GM23338 (cell line): ENCODE data around the gene IGF2BP2. TPM values are rescaled to one million over a fixed set of nuclear protein-coding genes. Genes with fewer than 3 reads are reported as not detected.

Experiments
- ATAC-seq: fragments of 200-7000 bp; cut with Tn5 transposase; 3 replicates; pipeline ENCODE4 v1.9.1; 2020
- DNase-seq: peaks from one replicate; pipeline ENCODE4 v3.0.0-alpha.2; 2015; ENCODE audit warnings: low spot score
- H2AFZ ChIP-seq: fragments of 200-600 bp; sonication (generic); 2 replicates; pipeline ENCODE4 v1.8.0; 2016; ENCODE audit warnings: antibody characterized with exemption, mild to moderate bottlenecking, moderate library complexity
- H3F3A ChIP-seq: fragments of 200-600 bp; sonication (generic); replicated peaks from 2 replicates; pipeline ENCODE4 v1.8.0; 2017; ENCODE audit warnings: antibody characterized with exemption, mixed run types, low read depth
- H3K27ac ChIP-seq: fragments of 200-600 bp; sonication (generic); 2 replicates; pipeline ENCODE4 v1.6.1; 2016; ENCODE audit warnings: low read depth
- H3K27me3 ChIP-seq: fragments of 200-600 bp; sonication (generic); 2 replicates; pipeline ENCODE4 v1.8.0; 2016; ENCODE audit warnings: mild to moderate bottlenecking, mixed run types, moderate library complexity; ENCODE audit not compliant: insufficient read depth
- H3K36me3 ChIP-seq: fragments of 200-600 bp; sonication (generic); 2 replicates; pipeline ENCODE4 v1.8.0; 2016; ENCODE audit warnings: mild to moderate bottlenecking; ENCODE audit not compliant: insufficient read depth
- H3K4me1 ChIP-seq: fragments of 200-600 bp; sonication (generic); 2 replicates; pipeline ENCODE4 v1.8.0; 2016; ENCODE audit warnings: mild to moderate bottlenecking, moderate library complexity; ENCODE audit not compliant: insufficient read depth
- H3K4me2 ChIP-seq: fragments of 200-600 bp; sonication (generic); 2 replicates; pipeline ENCODE4 v1.7.1; 2017; ENCODE audit warnings: mixed run types
- H3K4me3 ChIP-seq: fragments of 200-600 bp; sonication (generic); 2 replicates; pipeline ENCODE4 v1.6.1; 2016; ENCODE audit warnings: mixed run types
- H3K79me2 ChIP-seq: fragments of 200-600 bp; sonication (generic); replicated peaks from 2 replicates; pipeline ENCODE4 v1.8.0; 2017; ENCODE audit warnings: mild to moderate bottlenecking; ENCODE audit not compliant: insufficient read depth
- H3K9me2 ChIP-seq: fragments of 200-600 bp; sonication (generic); 2 replicates; pipeline ENCODE4 v1.8.0; 2017; ENCODE audit not compliant: insufficient read depth
- H4K20me1 ChIP-seq: fragments of 200-600 bp; sonication (generic); replicated peaks from 2 replicates; pipeline ENCODE4 v1.8.0; 2017; ENCODE audit warnings: mild to moderate bottlenecking; ENCODE audit not compliant: insufficient read depth
- H3K27ac Mint-ChIP-seq: 2 replicates; pipeline ENCODE4 v1.8.0; 2020; ENCODE audit warnings: inconsistent platforms, mild to moderate bottlenecking, moderate library complexity, mixed read lengths
- H3K27me3 Mint-ChIP-seq: 3 replicates; pipeline ENCODE4 v1.8.0; 2022; ENCODE audit warnings: low read depth, mild to moderate bottlenecking, moderate library complexity, mixed read lengths, inconsistent platforms; ENCODE audit not compliant: insufficient read depth, poor library complexity
- H3K36me3 Mint-ChIP-seq: 3 replicates; pipeline ENCODE4 v1.8.0; 2021; ENCODE audit warnings: low read depth, mild to moderate bottlenecking, inconsistent platforms, moderate library complexity, mixed read lengths
- H3K4me1 Mint-ChIP-seq: 3 replicates; pipeline ENCODE4 v1.8.0; 2020; ENCODE audit warnings: mild to moderate bottlenecking, inconsistent platforms, mixed read lengths
- H3K4me3 Mint-ChIP-seq: 3 replicates; pipeline ENCODE4 v1.8.0; 2021; ENCODE audit warnings: moderate library complexity, mild to moderate bottlenecking, inconsistent platforms, mixed read lengths
- H3K9me3 Mint-ChIP-seq: 3 replicates; pipeline ENCODE4 v1.8.0; 2020; ENCODE audit warnings: moderate library complexity, mild to moderate bottlenecking, inconsistent platforms, mixed read lengths
- CREB1 ChIP-seq: fragments of 250-450 bp; sonication (Bioruptor Pico); IDR thresholded peaks from 2 replicates; pipeline ENCODE4 v1.5.0; 2020; ENCODE audit warnings: low read depth, mild to moderate bottlenecking, moderate library complexity
- NANOG ChIP-seq: IDR thresholded peaks from 2 replicates; pipeline ENCODE4 v1.6.1; 2016; ENCODE audit warnings: antibody characterized with exemption, borderline replicate concordance
- POLR2AphosphoS5 ChIP-seq: IDR thresholded peaks from 2 replicates; pipeline ENCODE4 v1.6.1; 2016; ENCODE audit warnings: antibody characterized with exemption, low read depth
- ZNF114 ChIP-seq: fragments of 250-450 bp; sonication (Bioruptor Pico); IDR thresholded peaks from 2 replicates; pipeline ENCODE4 v1.5.0; 2020; ENCODE audit warnings: mild to moderate bottlenecking, moderate library complexity
- ZNF331 ChIP-seq: fragments of 250-450 bp; sonication (Bioruptor Pico); IDR thresholded peaks from 2 replicates; pipeline ENCODE4 v1.5.0; 2020; ENCODE audit warnings: low read depth, mild to moderate bottlenecking, moderate library complexity
- polyA plus RNA-seq: library from polyadenylated mRNA; unstranded; fragments of >200 nt; fragmentation: Nextera tagmentation; extraction: Ambion mirVana; gene quantifications from 2 replicates; pipeline ENCODE4 v1.2.1, GENCODE V29; 2016
- total RNA-seq: library from RNA; depleted of rRNA; stranded (reverse); fragments of >200 nt; shearing (Covaris generic); gene quantifications from 2 replicates; pipeline ENCODE4 v1.2.3, GENCODE V29; 2014
- TF ChIP-seq, protein P1 (sequence below): IDR thresholded peaks from one replicate; pipeline ENCODE4 v1.6.1; 2018; ENCODE audit warnings: antibody characterized with exemption; ENCODE audit not compliant: unreplicated experiment
- TF ChIP-seq, protein P2 (sequence below): fragments of 250-450 bp; sonication (Bioruptor Pico); IDR thresholded peaks from 2 replicates; pipeline ENCODE4 v1.5.0; 2020; ENCODE audit warnings: mild to moderate bottlenecking, moderate library complexity
- TF ChIP-seq, protein P3 (sequence below): IDR thresholded peaks from 2 replicates; pipeline ENCODE4 v1.6.1; 2016; ENCODE audit warnings: antibody characterized with exemption

IGF2BP2 gene
- total and polyA plus RNA-seq, 2 experiments from 2014 or later = 82.9 to 84.5 TPM

DNA sequence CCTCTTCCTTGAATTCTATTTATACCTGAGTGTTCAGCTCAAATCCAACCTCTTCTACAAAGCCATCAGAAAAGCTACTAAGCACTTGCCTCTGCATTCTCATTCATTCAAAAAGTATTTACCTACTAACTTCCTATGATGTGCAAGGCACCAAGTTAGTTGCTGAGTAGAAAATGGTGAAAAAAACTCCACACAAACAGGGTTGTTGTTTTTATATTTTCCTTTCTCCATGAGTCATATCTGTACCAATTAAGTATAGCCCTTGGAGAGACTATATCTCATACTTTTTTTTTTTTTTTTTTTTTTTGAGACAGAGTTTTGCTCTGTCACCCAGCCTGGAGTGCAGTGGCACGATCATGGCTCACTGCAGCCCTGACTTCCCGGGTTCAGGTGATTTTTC lies 67.7 kb downstream of the IGF2BP2 start:
- Histone ChIP-seq H3K36me3 (peaks cover 3% of the 10 kb centered on the region; the same call in 1 of the 2 replicates), H3K4me3 (no peak overlapping the region), H3K9me2 (peaks cover 6% of the 10 kb centered on the region; the same call in 1 of the 2 replicates), H3K27ac (no peak overlapping the region), H3K27me3 (no peaks in the 10 kb centered on the region), H3K79me2 (peaks cover 98% of the 10 kb centered on the region), H2AFZ (no peak overlapping the region), H4K20me1 (peaks cover 24% of the 10 kb centered on the region), H3K4me2 (0 out of 2 replicates have a peak overlapping the region, but pooled peaks have one; percentile 23), H3F3A (peaks cover 5% of the 10 kb centered on the region; the same call in 1 of the 2 replicates), H3K4me1 (peaks cover 75% of the 10 kb centered on the region)
- peaks cover 58% of the 10 kb centered on the region for H3K36me3 Mint-ChIP-seq
- H3K27ac Mint-ChIP-seq = no peak overlapping the region
- TF ChIP-seq, protein P1, sequence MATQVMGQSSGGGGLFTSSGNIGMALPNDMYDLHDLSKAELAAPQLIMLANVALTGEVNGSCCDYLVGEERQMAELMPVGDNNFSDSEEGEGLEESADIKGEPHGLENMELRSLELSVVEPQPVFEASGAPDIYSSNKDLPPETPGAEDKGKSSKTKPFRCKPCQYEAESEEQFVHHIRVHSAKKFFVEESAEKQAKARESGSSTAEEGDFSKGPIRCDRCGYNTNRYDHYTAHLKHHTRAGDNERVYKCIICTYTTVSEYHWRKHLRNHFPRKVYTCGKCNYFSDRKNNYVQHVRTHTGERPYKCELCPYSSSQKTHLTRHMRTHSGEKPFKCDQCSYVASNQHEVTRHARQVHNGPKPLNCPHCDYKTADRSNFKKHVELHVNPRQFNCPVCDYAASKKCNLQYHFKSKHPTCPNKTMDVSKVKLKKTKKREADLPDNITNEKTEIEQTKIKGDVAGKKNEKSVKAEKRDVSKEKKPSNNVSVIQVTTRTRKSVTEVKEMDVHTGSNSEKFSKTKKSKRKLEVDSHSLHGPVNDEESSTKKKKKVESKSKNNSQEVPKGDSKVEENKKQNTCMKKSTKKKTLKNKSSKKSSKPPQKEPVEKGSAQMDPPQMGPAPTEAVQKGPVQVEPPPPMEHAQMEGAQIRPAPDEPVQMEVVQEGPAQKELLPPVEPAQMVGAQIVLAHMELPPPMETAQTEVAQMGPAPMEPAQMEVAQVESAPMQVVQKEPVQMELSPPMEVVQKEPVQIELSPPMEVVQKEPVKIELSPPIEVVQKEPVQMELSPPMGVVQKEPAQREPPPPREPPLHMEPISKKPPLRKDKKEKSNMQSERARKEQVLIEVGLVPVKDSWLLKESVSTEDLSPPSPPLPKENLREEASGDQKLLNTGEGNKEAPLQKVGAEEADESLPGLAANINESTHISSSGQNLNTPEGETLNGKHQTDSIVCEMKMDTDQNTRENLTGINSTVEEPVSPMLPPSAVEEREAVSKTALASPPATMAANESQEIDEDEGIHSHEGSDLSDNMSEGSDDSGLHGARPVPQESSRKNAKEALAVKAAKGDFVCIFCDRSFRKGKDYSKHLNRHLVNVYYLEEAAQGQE = no peak
- TF ChIP-seq POLR2AphosphoS5 = no peak
- TF ChIP-seq ZNF114 = no peak
- no peak for TF ChIP-seq CREB1 (CRISPR knock-in tag)
- TF ChIP-seq, protein P2, sequence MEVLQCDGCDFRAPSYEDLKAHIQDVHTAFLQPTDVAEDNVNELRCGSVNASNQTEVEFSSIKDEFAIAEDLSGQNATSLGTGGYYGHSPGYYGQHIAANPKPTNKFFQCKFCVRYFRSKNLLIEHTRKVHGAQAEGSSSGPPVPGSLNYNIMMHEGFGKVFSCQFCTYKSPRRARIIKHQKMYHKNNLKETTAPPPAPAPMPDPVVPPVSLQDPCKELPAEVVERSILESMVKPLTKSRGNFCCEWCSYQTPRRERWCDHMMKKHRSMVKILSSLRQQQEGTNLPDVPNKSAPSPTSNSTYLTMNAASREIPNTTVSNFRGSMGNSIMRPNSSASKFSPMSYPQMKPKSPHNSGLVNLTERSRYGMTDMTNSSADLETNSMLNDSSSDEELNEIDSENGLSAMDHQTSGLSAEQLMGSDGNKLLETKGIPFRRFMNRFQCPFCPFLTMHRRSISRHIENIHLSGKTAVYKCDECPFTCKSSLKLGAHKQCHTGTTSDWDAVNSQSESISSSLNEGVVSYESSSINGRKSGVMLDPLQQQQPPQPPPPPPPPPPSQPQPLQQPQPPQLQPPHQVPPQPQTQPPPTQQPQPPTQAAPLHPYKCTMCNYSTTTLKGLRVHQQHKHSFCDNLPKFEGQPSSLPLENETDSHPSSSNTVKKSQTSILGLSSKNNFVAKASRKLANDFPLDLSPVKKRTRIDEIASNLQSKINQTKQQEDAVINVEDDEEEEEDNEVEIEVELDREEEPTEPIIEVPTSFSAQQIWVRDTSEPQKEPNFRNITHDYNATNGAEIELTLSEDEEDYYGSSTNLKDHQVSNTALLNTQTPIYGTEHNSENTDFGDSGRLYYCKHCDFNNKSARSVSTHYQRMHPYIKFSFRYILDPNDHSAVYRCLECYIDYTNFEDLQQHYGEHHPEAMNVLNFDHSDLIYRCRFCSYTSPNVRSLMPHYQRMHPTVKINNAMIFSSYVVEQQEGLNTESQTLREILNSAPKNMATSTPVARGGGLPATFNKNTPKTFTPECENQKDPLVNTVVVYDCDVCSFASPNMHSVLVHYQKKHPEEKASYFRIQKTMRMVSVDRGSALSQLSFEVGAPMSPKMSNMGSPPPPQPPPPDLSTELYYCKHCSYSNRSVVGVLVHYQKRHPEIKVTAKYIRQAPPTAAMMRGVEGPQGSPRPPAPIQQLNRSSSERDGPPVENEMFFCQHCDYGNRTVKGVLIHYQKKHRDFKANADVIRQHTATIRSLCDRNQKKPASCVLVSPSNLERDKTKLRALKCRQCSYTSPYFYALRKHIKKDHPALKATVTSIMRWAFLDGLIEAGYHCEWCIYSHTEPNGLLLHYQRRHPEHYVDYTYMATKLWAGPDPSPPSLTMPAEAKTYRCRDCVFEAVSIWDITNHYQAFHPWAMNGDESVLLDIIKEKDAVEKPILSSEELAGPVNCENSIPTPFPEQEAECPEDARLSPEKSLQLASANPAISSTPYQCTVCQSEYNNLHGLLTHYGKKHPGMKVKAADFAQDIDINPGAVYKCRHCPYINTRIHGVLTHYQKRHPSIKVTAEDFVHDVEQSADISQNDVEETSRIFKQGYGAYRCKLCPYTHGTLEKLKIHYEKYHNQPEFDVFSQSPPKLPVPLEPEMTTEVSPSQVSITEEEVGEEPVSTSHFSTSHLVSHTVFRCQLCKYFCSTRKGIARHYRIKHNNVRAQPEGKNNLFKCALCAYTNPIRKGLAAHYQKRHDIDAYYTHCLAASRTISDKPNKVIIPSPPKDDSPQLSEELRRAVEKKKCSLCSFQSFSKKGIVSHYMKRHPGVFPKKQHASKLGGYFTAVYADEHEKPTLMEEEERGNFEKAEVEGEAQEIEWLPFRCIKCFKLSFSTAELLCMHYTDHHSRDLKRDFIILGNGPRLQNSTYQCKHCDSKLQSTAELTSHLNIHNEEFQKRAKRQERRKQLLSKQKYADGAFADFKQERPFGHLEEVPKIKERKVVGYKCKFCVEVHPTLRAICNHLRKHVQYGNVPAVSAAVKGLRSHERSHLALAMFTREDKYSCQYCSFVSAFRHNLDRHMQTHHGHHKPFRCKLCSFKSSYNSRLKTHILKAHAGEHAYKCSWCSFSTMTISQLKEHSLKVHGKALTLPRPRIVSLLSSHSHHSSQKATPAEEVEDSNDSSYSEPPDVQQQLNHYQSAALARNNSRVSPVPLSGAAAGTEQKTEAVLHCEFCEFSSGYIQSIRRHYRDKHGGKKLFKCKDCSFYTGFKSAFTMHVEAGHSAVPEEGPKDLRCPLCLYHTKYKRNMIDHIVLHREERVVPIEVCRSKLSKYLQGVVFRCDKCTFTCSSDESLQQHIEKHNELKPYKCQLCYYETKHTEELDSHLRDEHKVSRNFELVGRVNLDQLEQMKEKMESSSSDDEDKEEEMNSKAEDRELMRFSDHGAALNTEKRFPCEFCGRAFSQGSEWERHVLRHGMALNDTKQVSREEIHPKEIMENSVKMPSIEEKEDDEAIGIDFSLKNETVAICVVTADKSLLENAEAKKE = no peak
- TF ChIP-seq, protein P3, sequence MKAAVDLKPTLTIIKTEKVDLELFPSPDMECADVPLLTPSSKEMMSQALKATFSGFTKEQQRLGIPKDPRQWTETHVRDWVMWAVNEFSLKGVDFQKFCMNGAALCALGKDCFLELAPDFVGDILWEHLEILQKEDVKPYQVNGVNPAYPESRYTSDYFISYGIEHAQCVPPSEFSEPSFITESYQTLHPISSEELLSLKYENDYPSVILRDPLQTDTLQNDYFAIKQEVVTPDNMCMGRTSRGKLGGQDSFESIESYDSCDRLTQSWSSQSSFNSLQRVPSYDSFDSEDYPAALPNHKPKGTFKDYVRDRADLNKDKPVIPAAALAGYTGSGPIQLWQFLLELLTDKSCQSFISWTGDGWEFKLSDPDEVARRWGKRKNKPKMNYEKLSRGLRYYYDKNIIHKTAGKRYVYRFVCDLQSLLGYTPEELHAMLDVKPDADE = no peak
- TF ChIP-seq NANOG = no peak
- no peak for TF ChIP-seq ZNF331 (CRISPR knock-in tag)
- peaks cover 26% of the 10 kb centered on the region for H3K9me3 Mint-ChIP-seq
- H3K4me1 Mint-ChIP-seq = peaks cover 69% of the 10 kb centered on the region
- no peak overlapping the region for H3K4me3 Mint-ChIP-seq
- peaks cover 18% of the 10 kb centered on the region for H3K27me3 Mint-ChIP-seq
- DNase-seq = no peak
- no peak for ATAC-seq
